ENCODE data around the gene IRF3.

IRF3 gene

DNA sequence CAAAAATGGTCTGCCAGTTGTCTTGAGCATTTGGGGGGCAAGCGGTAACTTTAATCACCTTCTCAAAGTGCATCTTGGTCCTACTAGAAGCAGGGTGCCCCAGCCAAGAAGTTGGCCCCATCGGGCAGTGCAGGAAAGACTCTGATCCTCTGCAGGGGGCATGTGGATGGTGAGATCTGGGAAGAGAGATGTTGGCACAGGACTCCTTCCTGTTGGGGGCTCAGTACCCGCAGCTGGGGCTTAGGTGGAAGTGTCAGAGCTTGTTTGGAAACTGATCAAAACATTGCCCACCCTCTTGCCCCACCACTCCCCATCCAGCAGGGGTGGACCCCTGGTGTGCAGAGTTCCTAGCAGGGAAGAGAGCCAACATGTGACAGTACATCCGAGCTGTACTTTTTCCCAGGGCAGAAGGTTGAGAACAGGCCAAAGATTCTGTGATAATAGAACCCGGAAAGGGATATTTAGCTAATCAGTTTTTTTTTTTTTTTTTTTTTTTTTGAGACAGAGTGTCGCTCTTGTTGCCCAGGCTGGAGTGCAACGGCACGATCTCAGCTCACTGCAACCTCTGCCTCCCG lies 34.6 kb downstream of the IRF3 start:
- H3K79me2 ChIP-seq (ENCODE audit: insufficient read depth, low read length) = no peaks in the 10 kb centered on the region
- no peak for TF ChIP-seq EZH2phosphoT487 (conservative IDR thresholded peaks at IDR 0.05; ENCODE audit: low read length)
- TF ChIP-seq, protein P1, sequence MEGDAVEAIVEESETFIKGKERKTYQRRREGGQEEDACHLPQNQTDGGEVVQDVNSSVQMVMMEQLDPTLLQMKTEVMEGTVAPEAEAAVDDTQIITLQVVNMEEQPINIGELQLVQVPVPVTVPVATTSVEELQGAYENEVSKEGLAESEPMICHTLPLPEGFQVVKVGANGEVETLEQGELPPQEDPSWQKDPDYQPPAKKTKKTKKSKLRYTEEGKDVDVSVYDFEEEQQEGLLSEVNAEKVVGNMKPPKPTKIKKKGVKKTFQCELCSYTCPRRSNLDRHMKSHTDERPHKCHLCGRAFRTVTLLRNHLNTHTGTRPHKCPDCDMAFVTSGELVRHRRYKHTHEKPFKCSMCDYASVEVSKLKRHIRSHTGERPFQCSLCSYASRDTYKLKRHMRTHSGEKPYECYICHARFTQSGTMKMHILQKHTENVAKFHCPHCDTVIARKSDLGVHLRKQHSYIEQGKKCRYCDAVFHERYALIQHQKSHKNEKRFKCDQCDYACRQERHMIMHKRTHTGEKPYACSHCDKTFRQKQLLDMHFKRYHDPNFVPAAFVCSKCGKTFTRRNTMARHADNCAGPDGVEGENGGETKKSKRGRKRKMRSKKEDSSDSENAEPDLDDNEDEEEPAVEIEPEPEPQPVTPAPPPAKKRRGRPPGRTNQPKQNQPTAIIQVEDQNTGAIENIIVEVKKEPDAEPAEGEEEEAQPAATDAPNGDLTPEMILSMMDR (IDR thresholded peaks at IDR 0.05; ENCODE audit: insufficient read depth, low read length, poor library complexity, severe bottlenecking) = no peak
- H3K4me3 ChIP-seq (ENCODE audit: insufficient read depth, low read length, poor library complexity, severe bottlenecking) = no peak overlapping the region
- no peaks in the 10 kb centered on the region for H3K36me3 ChIP-seq (ENCODE audit: low read length)
- H3K27me3 ChIP-seq (ENCODE audit: low read length) = no peaks in the 10 kb centered on the region
- no peak overlapping the region for H3K4me2 ChIP-seq (ENCODE audit: low read depth, low read length, poor library complexity, severe bottlenecking)
- H2AFZ ChIP-seq (ENCODE audit: low read depth, low read length, severe bottlenecking) = no peak overlapping the region
- no peaks in the 10 kb centered on the region for H3K9me2 ChIP-seq (replicated peaks; ENCODE audit: insufficient read depth, low read length)
- H3F3A ChIP-seq (ENCODE audit: insufficient read depth) = no peaks in the 10 kb centered on the region
- no peak overlapping the region for H3K9ac ChIP-seq (ENCODE audit: low read length)
- no peaks in the 10 kb centered on the region for H4K20me1 ChIP-seq (ENCODE audit: low read depth, low read length)
- no peaks in the 10 kb centered on the region for H3K9me3 ChIP-seq (ENCODE audit: insufficient read depth, low read length)
- H3K27ac ChIP-seq (ENCODE audit: low read depth, low read length) = no peak overlapping the region

DNA sequence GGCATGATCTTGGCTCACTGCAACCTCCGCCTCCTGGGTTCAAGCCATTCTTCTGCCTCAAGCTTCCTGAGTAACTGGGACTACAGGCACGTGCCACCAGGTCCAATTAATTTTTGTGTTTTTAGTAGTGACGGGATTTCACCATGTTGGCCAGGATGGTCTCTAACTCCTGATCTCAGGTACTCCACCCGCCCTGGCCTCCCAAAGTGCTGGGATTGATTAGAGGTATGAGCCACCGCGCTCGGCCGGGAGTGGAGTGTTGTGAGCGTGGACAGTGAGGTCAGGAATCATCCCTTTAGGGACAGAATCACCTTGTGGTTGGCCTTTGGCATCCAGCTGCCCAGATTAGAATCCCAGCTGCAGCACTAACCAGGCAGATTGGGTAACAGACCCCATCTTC lies 36.0 kb downstream of the IRF3 start:
- no peaks in the 10 kb centered on the region for H3K9me3 ChIP-seq (ENCODE audit: insufficient read depth, low read length)
- H3F3A ChIP-seq (ENCODE audit: insufficient read depth) = no peaks in the 10 kb centered on the region
- TF ChIP-seq EZH2phosphoT487 (conservative IDR thresholded peaks at IDR 0.05; ENCODE audit: low read length) = no peak
- TF ChIP-seq, protein P1 (IDR thresholded peaks at IDR 0.05; ENCODE audit: insufficient read depth, low read length, poor library complexity, severe bottlenecking) = no peak

DNA sequence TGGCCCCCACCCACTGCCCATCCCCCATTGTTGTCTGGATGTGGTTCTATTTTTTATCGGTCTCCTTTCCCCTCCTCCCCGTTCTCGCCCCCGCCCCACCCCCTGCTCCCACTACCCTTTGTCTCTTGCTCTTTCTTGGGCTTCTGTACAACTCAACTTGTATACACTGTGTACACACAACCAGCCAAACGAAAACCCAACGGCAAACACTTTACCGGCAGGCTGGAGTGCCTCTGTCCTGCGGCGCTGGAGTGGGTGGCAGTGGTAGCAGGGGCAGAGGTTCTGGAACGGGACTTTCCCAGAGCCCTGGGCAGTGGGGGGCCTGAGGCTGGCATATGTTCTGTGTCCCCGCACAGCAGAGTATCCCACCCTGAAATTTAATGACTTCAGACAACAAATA lies 39.4 kb downstream of the IRF3 start:
- Histone ChIP-seq H3K36me3 (ENCODE audit: low read length) (no peaks in the 10 kb centered on the region), H2AFZ (ENCODE audit: low read depth, low read length, severe bottlenecking) (no peak overlapping the region), H3K9me3 (ENCODE audit: insufficient read depth, low read length) (no peaks in the 10 kb centered on the region), H3K27me3 (ENCODE audit: low read length) (no peaks in the 10 kb centered on the region), H4K20me1 (ENCODE audit: low read depth, low read length) (no peaks in the 10 kb centered on the region), H3K4me2 (ENCODE audit: low read depth, low read length, poor library complexity, severe bottlenecking) (no peak overlapping the region), H3K9ac (ENCODE audit: low read length) (no peak overlapping the region), H3K9me2 (replicated peaks; ENCODE audit: insufficient read depth, low read length) (no peaks in the 10 kb centered on the region), H3K27ac (ENCODE audit: low read depth, low read length) (no peak overlapping the region), H3F3A (ENCODE audit: insufficient read depth) (no peaks in the 10 kb centered on the region), H3K4me3 (ENCODE audit: insufficient read depth, low read length, poor library complexity, severe bottlenecking) (no peak overlapping the region), H3K79me2 (ENCODE audit: insufficient read depth, low read length) (no peaks in the 10 kb centered on the region)
- no peak for TF ChIP-seq EZH2phosphoT487 (conservative IDR thresholded peaks at IDR 0.05; ENCODE audit: low read length)
- TF ChIP-seq, protein P1 (IDR thresholded peaks at IDR 0.05; ENCODE audit: insufficient read depth, low read length, poor library complexity, severe bottlenecking) = no peak

More for the DNA sequence above, 36.0 kb downstream of the IRF3 start:
- Histone ChIP-seq H3K4me3 (ENCODE audit: insufficient read depth, low read length, poor library complexity, severe bottlenecking) (no peak overlapping the region), H3K27ac (ENCODE audit: low read depth, low read length) (no peak overlapping the region), H3K36me3 (ENCODE audit: low read length) (no peaks in the 10 kb centered on the region), H2AFZ (ENCODE audit: low read depth, low read length, severe bottlenecking) (no peak overlapping the region), H3K9me2 (replicated peaks; ENCODE audit: insufficient read depth, low read length) (no peaks in the 10 kb centered on the region), H4K20me1 (ENCODE audit: low read depth, low read length) (no peaks in the 10 kb centered on the region), H3K9ac (ENCODE audit: low read length) (no peak overlapping the region), H3K27me3 (ENCODE audit: low read length) (no peaks in the 10 kb centered on the region), H3K4me2 (ENCODE audit: low read depth, low read length, poor library complexity, severe bottlenecking) (no peak overlapping the region), H3K79me2 (ENCODE audit: insufficient read depth, low read length) (no peaks in the 10 kb centered on the region)
